HG03139 (cell line): ENCODE data around the gene NFIA.

Experiments used
- ATAC-seq: cut with Tn5 transposase; IDR thresholded peaks from one replicate; pipeline ENCODE4 v1.9.1; 2021; ENCODE audit not compliant: unreplicated experiment

Gene NFIA

GRCh38 chr1:61083013-61083806, 849 bp downstream of the NFIA start:
- no peak for ATAC-seq

DNA sequence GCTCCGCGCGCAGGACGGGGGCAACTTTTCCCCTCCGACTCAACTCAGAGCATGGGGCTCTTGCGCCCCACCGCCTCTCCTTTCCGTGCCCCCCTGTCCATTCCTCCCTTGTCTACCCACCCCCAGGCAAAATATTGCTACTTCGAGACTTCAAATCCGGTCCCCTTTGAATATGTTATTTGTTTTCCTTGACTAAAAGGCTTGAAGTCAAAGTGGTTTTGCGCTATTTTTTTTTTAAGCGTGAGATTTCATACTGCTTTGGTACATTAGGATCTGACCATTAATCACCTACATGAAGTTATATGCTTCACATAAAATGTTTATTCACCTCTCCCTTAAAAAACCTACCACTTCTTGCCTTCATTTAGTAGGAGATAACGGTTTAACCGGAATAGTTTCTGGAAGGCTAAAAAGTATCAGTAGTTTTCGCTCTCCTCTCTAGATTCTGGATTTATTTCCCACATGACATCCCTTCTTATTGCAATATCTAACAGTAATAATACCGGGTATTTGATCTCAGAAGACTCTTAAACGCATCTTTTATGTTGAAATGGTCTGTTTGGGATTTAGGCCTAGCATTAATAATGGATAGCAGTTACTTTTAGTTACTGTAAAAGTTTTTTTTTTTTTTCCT, 1.6 kb downstream of the NFIA start:
- no peak for ATAC-seq

DNA sequence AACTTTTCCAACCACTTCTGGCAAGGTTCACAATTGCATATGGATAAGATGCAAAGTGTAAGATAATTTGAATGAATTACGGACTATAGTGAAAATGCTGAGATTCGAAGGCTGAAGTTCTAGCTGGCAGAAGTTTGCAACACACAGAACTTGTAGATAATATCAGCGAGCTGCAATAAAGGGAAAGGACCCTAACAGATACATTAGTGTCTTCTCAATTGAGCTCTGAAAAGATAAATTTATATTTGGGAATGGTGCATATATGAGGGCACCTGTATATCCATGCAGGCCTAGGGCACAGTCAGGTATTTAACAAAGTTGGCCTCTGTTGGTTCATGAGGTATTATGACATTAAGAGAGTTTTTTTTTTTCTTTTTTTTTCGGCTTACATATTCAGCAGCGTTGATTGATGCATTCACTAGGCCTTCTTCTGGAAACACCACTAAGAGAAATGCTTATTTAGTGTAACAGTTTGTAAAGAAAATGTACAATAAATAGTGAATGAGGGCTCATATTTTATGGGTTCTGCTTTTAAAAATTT, 2.2 kb downstream of the NFIA start:
- ATAC-seq: no peak

GRCh38 chr1:61085206-61085982, 3.0 kb downstream of the NFIA start:
- no peak for ATAC-seq

- ATAC-seq: no peak
Measured at GRCh38 chr1:61085983-61086644, 3.8 kb downstream of the NFIA start.

GRCh38 chr1:61087571-61087970, 5.2 kb downstream of the NFIA start:
- ATAC-seq: no peak

GRCh38 chr1:61088163-61088974, 6.0 kb downstream of the NFIA start:
- no peak for ATAC-seq

GRCh38 chr1:61089338-61089737, 7.0 kb downstream of the NFIA start:
- no peak for ATAC-seq

GRCh38 chr1:61089741-61090140, 7.4 kb downstream of the NFIA start:
- ATAC-seq: no peak

- ATAC-seq: no peak
Measured at GRCh38 chr1:61090546-61091202, 8.3 kb downstream of the NFIA start.

GRCh38 chr1:61091455-61091854, 9.1 kb downstream of the NFIA start:
- ATAC-seq: no peak

GRCh38 chr1:61092642-61093041, 10.3 kb downstream of the NFIA start:
- ATAC-seq: no peak

- no peak for ATAC-seq
Measured at GRCh38 chr1:61093525-61094137, 11.3 kb downstream of the NFIA start.

DNA sequence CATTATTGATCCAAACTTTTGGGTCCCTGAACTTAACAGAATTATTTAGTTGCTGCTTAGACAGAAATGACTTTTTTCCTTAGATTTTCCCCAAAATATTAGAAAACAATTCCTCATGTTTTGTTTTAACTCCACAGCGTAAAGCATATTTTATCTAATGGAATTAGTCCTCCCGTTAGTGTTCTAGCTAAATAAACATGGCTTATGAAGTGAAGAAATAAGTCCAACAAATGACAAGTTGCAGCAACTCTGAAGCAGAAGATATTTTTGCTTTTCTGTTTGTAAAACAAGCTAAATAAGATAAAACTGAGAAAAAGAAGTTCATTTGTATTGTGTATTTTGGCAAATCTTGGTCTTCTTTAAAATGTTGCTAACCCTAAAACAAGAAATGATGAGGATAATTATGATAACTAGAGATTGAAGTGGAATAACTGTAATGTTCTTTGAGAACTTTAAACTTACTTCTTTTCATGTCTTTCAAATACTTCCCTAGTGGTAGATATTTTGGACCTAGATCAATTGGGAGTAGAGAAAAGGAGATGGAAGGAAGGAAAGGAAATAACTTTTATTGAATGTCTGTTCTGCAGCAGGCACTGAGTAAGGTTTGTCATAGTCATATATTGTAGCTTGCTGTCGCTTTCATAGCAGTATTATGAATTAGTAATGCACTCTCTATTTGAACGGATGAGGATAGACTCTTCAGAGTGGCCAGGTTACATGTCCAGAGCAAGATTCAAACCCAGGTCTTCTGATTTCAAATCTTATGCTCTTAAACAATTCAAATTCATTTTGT, 12.5 kb downstream of the NFIA start:
- no peak for ATAC-seq

DNA sequence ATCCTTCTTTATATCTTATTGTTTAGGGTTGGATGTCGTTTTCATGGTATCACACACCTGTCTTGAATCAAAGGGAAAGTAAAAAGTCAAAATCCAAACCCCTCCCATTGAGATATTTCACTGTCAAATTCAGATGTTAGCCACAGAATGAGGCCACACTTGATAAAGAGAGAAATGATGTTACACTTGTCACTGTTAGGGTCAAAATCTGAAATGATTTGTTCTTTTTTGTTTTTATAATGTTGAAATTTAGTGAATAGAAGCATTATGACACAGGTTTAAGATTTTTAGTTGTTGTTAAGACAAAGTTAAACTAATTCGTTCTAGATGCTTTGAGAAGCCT, 13.1 kb downstream of the NFIA start:
- no peak for ATAC-seq

DNA sequence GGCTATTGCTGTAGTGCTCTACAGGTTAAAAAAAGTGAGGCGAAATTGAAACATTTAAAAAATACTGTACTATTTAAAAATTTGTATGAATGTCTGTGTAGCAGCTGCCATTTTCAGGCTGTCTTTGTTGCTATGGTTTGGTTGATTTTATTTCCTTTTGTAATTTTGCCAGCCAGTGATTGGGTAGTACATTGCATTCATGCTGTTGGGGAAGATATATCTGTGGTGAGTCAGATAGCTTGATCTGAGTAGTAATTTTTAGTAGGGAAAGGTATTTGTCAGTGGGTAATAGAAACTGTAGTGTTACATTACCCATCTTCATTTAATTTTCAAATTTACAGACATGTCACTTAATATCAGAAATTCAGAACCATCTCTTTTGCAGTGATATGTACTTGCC, 15.0 kb downstream of the NFIA start:
- no peak for ATAC-seq

- ATAC-seq: no peak
Measured at GRCh38 chr1:61097722-61098121, 15.4 kb downstream of the NFIA start.

GRCh38 chr1:61098333-61098732, 16.0 kb downstream of the NFIA start:
- no peak for ATAC-seq
